RPMI7951 (cell line): ENCODE data around the gene PPP1R3F. TPM values are rescaled to one million over a fixed set of nuclear protein-coding genes. Genes with fewer than 3 reads are reported as not detected.

Source experiments
- DNase-seq: peaks from one replicate; pipeline ENCODE4 v3.0.0-alpha.2; 2012; ENCODE audit warnings: low read depth
- total RNA-seq: library from RNA; depleted of rRNA; stranded (reverse); fragments of >200 nt; shearing (Covaris generic); gene quantifications from 2 replicates; pipeline ENCODE4 v1.2.3, GENCODE V29; 2014; rRNA removed

The PPP1R3F gene, protein sequence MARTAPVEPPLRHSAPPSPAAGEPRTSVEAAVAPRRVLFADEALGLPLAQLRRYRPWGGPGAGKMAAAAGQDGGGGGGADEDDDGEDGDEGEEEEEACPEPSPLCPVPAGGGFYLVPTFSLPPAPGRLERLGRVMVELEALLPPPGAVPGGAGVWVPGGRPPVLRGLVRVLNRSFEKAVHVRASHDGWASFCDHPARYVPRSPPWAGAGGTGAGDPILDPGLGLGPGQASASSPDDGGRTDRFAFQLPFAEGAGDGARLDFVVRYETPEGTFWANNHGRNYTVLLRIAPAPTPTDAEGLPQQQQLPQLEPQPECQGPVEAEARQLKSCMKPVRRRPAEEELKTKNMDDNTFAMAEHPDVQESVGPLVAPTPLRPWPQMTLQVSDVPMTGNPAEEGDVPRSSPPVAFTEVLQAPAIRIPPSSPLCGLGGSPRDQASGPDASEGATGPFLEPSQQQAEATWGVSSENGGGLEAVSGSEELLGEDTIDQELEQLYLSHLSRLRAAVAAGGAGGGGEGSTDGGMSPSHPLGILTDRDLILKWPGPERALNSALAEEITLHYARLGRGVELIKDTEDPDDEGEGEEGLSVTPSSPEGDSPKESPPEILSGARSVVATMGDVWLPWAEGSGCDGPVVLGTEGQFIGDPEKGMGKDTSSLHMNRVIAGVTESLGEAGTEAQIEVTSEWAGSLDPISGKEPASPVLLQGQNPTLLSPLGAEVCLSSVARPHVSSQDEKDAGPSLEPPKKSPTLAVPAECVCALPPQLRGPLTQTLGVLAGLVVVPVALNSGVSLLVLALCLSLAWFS
- total RNA-seq: 2.3 and 2.9 TPM in 2 replicates

DNA sequence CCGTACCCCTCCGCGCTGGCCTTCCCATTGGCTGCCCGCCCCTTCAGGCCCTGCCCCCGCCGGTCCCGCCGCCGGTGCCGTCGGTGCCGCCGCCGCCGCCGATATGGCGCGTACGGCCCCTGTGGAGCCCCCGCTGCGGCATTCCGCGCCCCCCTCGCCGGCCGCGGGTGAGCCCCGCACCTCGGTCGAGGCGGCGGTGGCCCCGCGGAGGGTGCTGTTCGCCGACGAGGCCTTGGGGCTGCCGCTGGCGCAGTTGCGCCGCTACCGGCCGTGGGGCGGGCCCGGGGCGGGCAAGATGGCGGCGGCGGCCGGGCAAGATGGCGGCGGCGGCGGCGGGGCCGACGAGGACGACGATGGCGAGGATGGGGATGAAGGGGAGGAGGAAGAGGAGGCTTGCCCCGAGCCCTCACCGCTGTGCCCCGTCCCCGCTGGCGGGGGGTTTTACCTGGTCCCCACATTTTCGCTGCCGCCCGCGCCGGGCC lies at the start of gene PPP1R3F:
Gene PPP1R3F, plus strand, starts transcription at position 27 of the 482 bp plus-strand sequence. Its CDS starts 77 bp downstream, at position 104.
- no peak for DNase-seq

DNA sequence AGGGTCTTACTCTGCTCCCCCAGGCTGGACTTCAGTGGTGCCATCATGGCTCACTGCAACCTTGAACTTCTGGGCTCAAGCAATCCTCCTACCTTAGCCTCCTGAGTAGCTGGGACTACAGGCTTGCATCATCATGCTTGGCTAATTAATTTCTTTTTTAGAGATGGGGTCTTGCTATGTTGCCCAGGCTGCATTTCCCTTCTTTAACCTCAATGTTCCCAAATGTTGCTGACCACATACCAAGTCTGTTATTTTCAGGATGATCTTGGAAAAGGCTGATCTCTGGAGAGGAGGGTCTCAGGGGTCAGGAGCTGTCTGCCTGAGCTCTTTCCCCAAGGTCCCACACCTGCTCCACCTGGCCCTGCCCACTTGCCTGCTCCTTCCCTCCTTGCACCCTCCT lies 49.5 kb upstream of the PPP1R3F start:
- DNase-seq: no peak

DNA sequence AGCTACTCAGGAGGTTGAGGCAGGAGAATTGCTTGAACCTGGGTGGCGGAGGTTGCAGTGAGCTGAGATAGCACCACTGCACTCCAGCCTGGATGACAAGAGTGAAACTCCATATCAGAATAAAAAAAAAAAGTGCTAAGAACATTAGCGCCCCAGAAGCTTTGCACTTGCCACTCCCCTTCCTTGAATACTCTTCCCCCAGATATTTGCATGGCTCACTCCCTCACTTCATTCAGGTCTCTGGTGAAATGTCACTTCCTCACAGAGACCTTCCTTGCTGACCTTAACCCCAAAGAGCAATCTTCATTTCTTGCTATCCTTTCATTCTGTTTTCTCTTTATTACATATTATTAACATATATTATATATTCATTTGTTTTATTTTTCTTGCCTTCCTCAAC lies 47.7 kb upstream of the PPP1R3F start:
- no peak for DNase-seq

DNA sequence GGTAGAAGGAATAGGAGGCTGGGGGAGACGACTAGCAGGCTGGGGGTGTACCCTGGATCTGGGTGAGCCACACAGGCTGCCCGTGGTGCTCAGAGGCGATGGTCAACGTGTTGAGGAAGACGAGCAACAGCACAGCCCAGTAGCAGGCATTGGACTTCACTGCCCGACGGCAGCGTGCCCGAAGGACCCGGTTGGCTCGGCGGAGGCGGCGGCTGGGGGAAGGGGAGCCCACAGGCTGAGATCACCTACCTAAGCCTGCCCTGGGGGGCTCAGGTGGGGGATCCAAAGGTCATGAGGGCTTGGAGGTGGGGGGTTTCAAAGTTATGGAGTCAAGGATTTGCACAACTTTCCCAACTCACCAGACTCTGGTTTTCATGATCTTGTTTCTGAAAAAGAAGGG lies 43.7 kb upstream of the PPP1R3F start:
- no peak for DNase-seq

DNA sequence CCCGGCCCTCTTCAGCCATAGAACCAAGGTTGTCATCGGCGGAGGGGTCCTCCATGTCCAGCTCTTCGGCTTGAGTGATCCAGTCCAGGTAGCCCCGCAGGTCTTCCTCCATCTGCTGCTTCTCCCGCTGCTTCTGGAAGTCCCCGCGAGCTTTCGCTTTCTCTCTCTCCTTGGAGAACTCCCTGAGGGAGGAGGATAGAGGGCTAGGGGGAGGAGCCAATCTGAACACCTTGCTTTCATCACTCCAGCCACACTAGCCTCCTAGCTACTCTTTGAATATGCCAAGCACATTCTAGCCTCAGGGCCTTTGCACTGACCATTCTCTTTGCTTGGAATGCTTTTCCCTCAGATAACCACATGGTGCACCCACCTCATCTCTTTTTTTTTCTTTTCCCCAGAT lies 42.6 kb upstream of the PPP1R3F start:
- DNase-seq: peak; percentile 4

DNA sequence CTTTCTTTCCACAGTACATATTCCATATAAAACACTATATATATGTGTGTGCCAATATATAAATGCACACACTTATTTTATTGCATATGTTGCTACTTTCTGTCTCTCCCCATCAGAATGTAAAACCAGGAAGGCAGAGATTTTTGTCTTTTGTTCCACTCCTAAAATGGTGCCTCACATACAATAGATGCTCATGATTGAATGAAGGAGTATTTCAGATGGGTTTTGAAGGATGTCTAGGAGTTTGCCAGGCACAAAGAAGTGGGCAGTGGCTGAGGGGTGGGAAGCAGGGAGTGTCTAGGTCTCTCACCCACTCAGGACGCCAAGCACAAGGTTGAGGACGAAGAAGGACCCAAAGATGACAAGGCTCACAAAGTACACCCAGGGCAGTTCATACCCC lies 41.9 kb upstream of the PPP1R3F start:
- DNase-seq: no peak

DNA sequence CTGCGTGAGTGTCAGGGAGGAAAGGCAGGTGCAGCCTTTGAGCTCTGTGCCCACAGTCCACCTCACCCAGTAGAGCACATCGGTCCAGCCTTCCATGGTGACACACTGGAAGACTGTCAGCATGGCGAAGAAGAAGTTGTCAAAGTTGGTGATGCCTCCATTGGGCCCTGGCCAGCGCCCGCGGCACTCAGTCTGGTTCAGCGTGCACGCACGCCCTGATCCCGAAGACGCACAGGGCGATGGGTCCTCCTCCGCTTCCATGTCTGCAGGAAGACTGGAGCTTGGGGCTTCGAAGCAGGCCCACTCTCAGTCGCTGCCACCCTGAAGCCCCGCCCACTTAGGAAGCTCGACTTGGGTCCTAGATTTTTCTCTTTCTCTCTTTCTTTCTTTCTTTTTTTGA lies 41.4 kb upstream of the PPP1R3F start:
- no peak for DNase-seq

DNA sequence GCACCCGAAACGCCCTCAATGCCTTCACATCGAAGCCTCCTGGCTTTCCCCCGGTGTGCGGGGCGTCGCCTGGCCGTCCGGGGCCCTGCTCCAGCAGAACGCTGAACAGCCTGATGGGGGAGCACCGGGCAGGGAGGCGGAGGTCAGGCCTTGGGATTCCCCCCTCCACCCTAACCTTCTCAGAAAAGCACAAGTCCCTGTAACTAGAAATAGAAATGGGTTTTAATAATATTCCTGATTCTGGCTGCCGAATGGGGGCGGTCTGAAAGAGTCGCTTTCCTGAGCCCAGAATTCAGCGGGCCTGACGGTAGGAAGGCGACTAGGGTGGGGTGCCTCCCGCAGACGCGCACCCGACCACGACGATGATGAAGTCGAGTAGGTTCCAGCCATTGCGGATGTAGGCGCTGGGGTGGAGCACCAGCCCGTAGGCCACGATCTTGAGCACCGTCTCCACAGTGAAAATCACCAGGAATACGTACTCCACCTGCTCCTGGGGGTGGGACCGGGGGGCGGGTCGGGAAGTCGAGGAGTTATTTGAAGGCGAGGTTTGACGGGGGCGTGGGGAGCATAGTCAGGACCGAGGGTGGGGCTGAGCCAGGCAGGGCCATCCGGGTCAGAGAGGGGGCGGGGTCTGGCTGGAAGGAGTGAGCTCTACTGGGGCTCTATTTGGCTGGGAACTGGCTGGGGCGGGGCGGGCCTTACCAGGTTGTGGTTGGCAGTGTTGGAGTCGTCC lies 38.9 kb upstream of the PPP1R3F start:
- peak; percentile 51 for DNase-seq

DNA sequence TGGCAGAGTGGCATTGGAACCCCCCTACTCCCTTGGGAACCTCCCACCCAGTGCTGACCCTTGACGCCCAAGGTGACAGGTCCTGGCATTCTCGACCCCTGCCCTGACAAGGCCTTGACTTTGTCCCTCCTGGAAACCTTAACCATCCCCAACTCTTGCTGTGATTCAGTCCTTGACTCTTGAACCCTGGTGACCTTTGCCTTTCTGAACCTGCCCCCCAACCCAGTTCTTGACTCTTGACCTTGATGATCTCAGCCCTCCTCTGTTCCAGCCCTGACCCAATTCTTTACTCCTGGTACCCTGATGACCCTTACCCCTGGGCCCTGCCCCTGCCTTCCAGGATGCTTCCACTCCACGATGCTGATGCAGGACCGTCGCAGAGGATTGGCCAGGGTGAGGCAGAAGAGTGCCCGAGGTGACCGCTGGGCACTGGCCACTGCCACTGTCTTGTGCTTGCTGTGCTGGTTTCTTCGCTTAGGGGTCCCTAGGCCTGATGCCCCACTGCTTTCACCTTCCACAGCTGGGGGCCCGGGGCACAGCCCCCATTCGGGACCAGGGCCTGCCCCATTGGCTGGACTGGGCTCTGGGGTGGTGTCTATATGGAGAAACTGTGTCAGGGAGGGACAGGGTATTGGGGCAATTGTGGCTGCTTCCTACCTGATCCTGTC lies 38.1 kb upstream of the PPP1R3F start:
- no peak for DNase-seq

DNA sequence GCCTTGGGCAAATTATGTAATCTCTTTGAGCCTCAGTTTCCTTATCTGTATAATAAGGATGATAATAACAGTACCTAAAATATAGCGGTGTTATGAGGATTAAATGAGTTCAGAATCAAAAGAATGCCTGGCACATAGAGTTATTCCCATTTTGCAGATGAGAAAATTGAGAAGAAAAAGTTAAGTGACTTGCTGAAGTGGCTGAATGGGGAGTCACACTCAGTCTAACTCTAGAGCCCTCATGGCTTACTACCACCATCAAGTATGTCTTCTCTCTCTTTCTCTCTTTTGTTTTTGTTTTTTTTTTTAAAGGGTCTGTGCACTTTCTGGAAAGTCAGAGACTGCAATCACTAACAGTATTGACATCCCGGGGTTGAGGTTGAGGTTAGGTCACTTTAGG lies 37.1 kb upstream of the PPP1R3F start:
- no peak for DNase-seq

DNA sequence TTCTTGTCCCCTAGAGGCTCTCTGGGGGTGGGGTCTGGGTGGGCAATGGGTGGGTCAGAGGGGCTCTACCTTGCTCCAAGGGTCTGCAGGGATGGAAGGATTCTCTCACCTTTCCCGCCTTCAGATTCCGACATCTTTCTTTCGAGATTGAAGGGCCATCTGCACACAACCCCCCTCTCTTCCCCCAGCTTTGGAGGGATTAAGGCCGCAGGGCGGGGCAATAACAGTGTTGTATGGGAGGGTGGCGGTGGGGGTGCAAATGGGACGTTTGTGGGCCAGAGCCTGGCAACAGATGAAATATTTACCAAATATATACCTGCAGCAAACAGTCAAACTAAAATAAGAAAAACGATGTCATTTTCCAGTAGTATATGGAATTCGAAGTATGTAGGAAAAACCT lies 36.4 kb upstream of the PPP1R3F start, which contains the start of gene CACNA1F:
Gene CACNA1F, minus strand, starts transcription at position 165 of the 400 bp plus-strand sequence. Its CDS starts 31 bp downstream, at position 134.
- no peak for DNase-seq

DNA sequence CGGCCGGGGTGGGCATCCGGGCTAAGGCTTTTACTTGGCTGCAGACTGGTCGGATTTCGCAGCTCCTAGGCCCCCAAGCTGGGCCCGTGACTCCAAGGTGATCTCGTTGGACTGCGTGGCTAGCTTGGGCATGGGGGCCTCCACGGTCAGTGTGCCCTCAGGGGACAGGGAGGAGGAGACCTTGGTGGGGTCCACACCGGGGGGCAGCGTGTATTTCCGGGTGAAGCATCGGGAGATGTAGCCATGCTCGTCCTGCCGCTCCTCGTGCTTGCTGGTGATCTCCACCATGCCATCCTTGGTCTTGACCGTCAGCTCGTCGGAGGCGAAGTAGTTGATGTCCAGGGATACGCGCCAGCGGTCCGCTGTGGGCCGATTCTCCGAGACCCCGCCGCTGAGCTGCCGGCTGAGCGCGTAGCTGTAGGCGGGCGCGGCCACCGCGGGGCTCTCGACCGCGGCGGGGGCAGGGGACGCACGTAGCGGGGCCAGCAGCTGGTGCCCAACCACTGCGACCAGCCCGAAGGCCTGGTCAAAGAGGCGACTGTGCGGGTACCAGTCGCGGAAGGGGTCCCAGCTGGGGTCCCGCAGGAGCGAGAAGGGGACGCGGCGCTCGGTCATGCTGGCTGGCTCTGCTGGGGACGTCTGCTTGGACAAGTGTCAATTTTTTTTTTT lies 35.6 kb upstream of the PPP1R3F start:
- DNase-seq: no peak

DNA sequence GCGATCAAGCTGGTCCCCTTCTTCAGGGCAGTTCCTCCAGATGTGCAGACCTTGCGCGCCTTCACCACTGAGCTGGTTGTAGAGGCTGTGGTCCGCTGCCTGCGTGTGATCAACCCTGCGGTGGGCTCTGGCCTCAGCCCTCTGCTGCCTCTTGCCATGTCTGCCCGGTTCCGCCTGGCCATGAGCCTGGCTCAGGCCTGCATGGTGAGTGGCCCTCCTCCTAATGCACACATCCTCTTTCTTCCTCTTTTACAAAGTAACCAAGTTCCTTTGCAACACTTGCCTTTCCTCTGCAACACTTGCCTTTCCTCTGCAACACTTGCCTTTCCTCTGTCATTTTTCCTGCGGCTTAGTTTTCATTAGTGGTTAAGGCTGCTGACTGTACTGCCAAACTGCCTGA lies 32.5 kb upstream of the PPP1R3F start:
- no peak for DNase-seq

DNA sequence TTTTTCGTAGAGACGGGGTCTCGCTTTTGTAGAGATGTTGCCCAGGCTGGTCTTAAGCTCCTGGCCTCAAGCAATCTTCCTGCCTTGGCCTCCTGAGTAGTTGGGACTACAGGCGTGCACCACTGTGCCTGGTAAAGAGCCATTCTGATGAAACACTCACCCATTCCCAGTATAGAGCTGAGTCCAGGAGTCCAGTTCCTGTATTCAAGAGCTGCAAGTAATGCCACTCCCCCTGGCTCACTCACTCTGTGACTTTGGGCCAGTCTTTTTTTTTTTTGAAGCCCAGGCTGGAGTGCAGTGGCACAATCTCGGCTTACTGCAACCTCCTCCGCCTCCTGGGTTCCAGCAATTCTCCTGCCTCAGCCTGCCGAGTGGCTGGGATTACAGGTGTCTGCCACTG lies 30.9 kb upstream of the PPP1R3F start:
- DNase-seq: no peak

DNA sequence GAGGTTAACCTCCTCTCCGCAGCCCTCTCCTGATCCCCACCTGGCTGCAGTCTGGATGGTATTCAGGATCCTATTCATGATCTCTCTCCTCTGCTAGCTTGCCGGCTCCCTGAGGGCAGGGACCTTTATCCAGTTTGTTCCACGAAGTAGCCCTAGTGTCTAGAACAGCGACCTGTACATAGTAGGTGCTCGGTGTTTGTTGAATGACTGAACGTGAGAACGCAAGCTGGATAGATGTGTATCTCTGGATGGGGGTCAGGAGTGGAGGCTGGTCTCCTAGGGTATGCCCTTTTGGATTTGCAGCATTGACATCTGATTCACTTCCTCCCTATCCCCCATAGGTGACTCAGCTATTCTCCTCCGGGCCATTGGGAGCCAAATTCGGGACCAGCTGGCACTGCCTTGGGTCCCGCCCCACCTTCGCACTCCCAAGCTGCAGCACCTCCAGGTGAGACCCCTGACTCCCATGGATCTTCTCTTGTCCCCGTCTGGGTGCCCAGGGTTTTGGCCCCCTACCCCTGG lies 27.0 kb upstream of the PPP1R3F start:
- peak; percentile 30 for DNase-seq

DNA sequence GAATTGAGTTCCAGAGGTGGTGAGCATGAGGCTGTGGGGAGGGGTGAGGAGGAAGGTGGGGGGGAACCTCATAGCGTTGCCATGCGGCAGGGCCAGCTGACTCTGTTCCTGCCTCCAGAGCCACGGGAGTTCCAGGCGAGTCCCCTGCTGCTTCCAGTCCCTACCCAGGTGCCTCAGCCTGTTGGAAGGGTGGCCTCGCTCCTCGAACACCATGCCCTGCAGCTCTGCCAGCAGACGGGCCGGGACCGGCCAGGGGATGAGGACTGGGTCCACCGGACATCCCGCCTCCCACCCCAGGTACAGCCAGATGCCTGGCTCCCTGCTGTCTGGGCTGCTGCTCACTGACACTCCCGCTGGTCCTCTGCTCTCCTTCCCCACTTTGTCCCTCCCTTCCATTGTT lies 26.4 kb upstream of the PPP1R3F start:
- no peak for DNase-seq

DNA sequence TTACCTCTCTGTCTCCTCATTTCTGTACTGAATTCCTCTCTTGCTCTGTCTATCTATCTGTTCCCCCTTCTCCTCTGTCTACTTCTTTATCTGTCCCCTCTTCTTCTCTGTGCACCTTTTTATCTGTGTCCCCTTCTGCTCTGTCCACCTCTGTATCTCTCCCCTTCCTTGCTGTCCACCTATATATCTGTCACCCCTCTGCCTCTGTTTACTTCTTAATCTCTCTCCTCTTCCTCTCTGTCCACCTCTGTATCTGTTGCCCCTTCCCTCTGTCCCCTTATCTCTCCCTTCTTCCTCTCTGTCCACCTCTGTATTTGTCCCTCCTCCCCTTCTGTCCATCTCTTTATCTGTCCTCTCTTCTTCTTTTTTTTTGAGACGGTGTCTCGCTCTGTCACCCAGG lies 25.4 kb upstream of the PPP1R3F start:
- no peak for DNase-seq

DNA sequence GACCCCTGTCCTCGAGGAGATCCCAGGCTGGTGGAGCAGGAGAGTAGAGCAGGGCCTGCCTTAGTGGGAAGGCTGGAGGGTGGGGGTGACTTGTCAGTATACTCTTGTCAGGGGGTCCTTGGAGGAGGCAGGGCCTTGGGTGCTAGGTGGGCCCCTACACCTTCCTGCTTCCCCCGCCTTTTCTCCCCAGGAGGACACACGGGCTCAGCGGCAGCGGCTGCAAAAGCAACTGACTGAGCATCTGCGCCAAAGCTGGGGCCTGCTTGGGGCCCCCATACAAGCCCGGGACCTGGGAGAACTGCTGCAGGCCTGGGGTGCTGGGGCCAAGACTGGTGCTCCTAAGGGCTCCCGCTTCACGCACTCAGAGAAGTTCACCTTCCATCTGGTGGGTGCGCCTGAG lies 23.1 kb upstream of the PPP1R3F start:
- DNase-seq: no peak

DNA sequence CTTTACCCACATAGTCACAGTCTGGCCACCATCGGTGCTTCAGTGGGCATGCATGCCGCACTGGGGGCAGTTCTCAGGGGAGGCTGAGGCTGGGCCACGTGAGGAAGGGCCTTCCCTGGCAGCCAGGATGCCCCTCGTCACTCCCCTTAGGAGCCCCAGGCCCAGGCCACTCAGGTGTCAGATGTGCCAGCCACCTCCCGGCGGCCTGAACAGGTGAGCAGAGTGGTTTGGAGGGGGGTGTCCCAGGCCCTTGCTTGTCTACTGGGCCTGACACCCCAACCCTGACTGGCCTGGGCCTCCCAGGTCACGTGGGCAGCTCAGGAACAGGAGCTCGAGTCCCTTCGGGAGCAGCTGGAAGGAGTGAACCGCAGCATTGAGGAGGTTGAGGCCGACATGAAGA lies 22.2 kb upstream of the PPP1R3F start:
- DNase-seq: no peak

DNA sequence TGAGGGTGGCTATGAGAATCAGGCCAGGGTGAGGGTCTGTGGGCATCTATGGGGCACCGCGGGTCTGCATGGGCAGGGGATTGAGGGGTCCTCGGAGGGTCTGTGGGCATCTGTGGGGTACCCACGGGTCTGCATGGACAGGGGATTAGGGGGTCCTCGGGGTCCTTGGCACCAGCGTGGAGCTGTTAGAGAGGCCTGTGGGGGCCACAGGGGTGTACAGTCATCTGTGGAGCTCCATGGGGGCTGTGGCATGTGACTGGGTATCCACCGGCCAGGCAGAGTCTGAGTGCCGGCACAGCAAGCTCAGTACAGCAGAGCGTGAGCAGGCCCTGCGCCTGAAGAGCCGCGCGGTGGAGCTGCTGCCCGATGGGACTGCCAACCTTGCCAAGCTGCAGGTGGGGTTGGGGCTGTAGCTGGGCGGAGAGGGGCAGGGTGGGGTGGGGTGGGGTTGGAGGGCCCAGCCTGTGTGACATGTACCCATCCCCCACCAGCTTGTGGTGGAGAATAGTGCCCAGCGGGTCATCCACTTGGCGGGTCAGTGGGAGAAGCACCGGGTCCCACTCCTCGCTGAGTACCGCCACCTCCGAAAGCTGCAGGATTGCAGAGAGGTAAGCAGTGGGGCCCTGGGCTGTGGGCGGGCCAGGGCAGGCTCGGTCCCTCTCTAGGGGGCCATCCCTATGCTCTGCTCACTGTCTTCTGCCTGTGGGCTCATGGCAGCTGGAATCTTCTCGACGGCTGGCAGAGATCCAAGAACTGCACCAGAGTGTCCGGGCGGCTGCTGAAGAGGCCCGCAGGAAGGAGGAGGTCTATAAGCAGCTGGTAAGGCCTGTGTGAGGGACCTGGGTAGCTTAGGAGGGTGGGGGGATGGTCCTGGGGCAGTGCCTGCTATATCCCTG lies 21.4 kb upstream of the PPP1R3F start:
- DNase-seq: no peak
